Measurements from ENCODE around the gene ABCB6.
A peak's percentile ranks its signal among the peaks of the same experiment; 100 is the strongest.

The ABCB6 gene

GRCh38 chr2:219181531-219181930 is 37.2 kb downstream of the ABCB6 start:
- DNase-seq (ENCODE audit: low read depth), result no peak
- TF ChIP-seq CTCF (IDR thresholded peaks at IDR 0.05; ENCODE audit: insufficient read depth, low read depth, low read length, missing control alignments), result no peak
- no peak overlapping the region for H3K4me3 ChIP-seq (ENCODE audit: low read depth, low read length)

- no peak for TF ChIP-seq CTCF (IDR thresholded peaks at IDR 0.05; ENCODE audit: insufficient read depth, low read depth, low read length, missing control alignments)
- H3K4me3 ChIP-seq (ENCODE audit: low read depth, low read length), result no peak overlapping the region
- no peak for DNase-seq (ENCODE audit: low read depth)
Observed at GRCh38 chr2:219180961-219181360, 37.8 kb downstream of the ABCB6 start.

GRCh38 chr2:219179601-219180465 is 38.9 kb downstream of the ABCB6 start:
- TF ChIP-seq CTCF (IDR thresholded peaks at IDR 0.05; ENCODE audit: insufficient read depth, low read depth, low read length, missing control alignments), result no peak
- no peak overlapping the region for H3K4me3 ChIP-seq (ENCODE audit: low read depth, low read length)
- no peak for DNase-seq (ENCODE audit: low read depth)

GRCh38 chr2:219178377-219179175 is 40.2 kb downstream of the ABCB6 start:
- H3K4me3 ChIP-seq (ENCODE audit: low read depth, low read length), result peak overlapping the region; percentile 85
- no peak for TF ChIP-seq CTCF (IDR thresholded peaks at IDR 0.05; ENCODE audit: insufficient read depth, low read depth, low read length, missing control alignments)
- peak; percentile 47 for DNase-seq (ENCODE audit: low read depth)

GRCh38 chr2:219177552-219178376 is 41.0 kb downstream of the ABCB6 start, which contains the start of gene RETREG2:
Gene RETREG2, plus strand, starts transcription at chr2:219178275. Its CDS starts 78 bp downstream, at chr2:219178353.
- peak within 1 kb of the TSS; percentile 88 for H3K4me3 ChIP-seq (ENCODE audit: low read depth, low read length)
- TF ChIP-seq CTCF (IDR thresholded peaks at IDR 0.05; ENCODE audit: insufficient read depth, low read depth, low read length, missing control alignments), result peak; percentile 46
- peak; percentile 97 for DNase-seq (ENCODE audit: low read depth)

GRCh38 chr2:219176818-219177551 is 41.8 kb downstream of the ABCB6 start, which contains the start of gene CNPPD1:
Gene CNPPD1, minus strand, starts transcription at chr2:219176925. Its CDS starts 97 bp downstream, at chr2:219176828.
- TF ChIP-seq CTCF (IDR thresholded peaks at IDR 0.05; ENCODE audit: insufficient read depth, low read depth, low read length, missing control alignments), result no peak
- DNase-seq (ENCODE audit: low read depth), result peak; percentile 94
- peak within 1 kb of the TSS; percentile 88 for H3K4me3 ChIP-seq (ENCODE audit: low read depth, low read length)
